Thyroid gland (tissue), 4 donors: ENCODE data around the gene SMDT1. TPM values are rescaled to one million over a fixed set of nuclear protein-coding genes. Genes with fewer than 3 reads are reported as not detected.

Source experiments
- DNase-seq, 2 donors: peaks; one replicate each; pipeline ENCODE4 v3.0.0-alpha.2; 2019
- H3K27ac ChIP-seq, 3 donors: fragments of 200-600 bp; sonication (generic); 1 replicate in 2 of 3; 2 replicates in 1 of 3; pipeline ENCODE4 v1.5.1; 2016 to 2019; ENCODE audit warnings: mild to moderate bottlenecking in 1 of 3, moderate library complexity in 1 of 3
- H3K27me3 ChIP-seq: fragments of 200-600 bp; sonication (generic); one replicate; pipeline ENCODE4 v1.5.1; 2019
- H3K36me3 ChIP-seq, 2 donors: fragments of 200-600 bp; sonication (generic); one replicate each; pipeline ENCODE4 v1.5.1; 2016 to 2019
- H3K4me1 ChIP-seq, 2 donors: fragments of 200-600 bp; sonication (generic); one replicate each; pipeline ENCODE4 v1.5.1; 2017 to 2019
- H3K4me3 ChIP-seq, 3 donors: fragments of 200-600 bp; sonication (generic); replicated peaks in 1 of 3; 1 replicate in 2 of 3; 2 replicates in 1 of 3; pipeline ENCODE4 v1.5.1; 2016; ENCODE audit warnings: mild to moderate bottlenecking in 1 of 3
- H3K9me3 ChIP-seq: fragments of 200-600 bp; sonication (generic); one replicate; pipeline ENCODE4 v1.5.1; 2017
- POLR2A ChIP-seq, 2 donors: fragments of 450-650 bp; IDR thresholded peaks; one replicate each; pipeline ENCODE4 v1.6.1; 2017; ENCODE audit warnings: antibody characterized with exemption in 2 of 2, mild to moderate bottlenecking in 2 of 2, moderate library complexity in 1 of 2
- WGBS, 2 donors: methylation state at CpG; one replicate each; pipeline ENCODE4 v1.1.5; 2017; 5-methylcytosine and 5-hydroxymethylcytosine counted together
- intact Hi-C: fragments of 100-400 bp; cut with DNase I; formaldehyde crosslinking; loops from one replicate; pipeline ENCODE4 v1.15.1; 2023
- total RNA-seq, 4 donors: library from RNA; depleted of rRNA; stranded (reverse); fragments of >200 nt; gene quantifications; one replicate each; pipeline ENCODE4 v1.2.3, GENCODE V29; 2016
- TF ChIP-seq, protein P1 (sequence below), 6 experiments: fragments of 200-600 bp in 3 of 6; fragments of 450-650 bp in 3 of 6; sonication (generic) in 3 of 6; IDR thresholded peaks; one replicate each; pipeline ENCODE4 v1.5.1; 2016 to 2019; ENCODE audit warnings: antibody characterized with exemption in 6 of 6, mild to moderate bottlenecking in 2 of 6, inconsistent platforms in 1 of 6, moderate library complexity in 1 of 6

Gene SMDT1
- total RNA-seq, 4 donors from 2014 or later, result 18.7 to 30.2 (median 22.0) TPM

- H3K4me1 ChIP-seq, result no peaks in the 10 kb centered on the region
- no peak overlapping the region for H3K4me3 ChIP-seq
- H3K9me3 ChIP-seq, result no peaks in the 10 kb centered on the region
- H3K27ac ChIP-seq, result no peak overlapping the region
- no peaks in the 10 kb centered on the region for H3K36me3 ChIP-seq
- no peaks in the 10 kb centered on the region for H3K27me3 ChIP-seq
- no peak for TF ChIP-seq POLR2A (IDR thresholded peaks at IDR 0.05)
- TF ChIP-seq, protein P1, sequence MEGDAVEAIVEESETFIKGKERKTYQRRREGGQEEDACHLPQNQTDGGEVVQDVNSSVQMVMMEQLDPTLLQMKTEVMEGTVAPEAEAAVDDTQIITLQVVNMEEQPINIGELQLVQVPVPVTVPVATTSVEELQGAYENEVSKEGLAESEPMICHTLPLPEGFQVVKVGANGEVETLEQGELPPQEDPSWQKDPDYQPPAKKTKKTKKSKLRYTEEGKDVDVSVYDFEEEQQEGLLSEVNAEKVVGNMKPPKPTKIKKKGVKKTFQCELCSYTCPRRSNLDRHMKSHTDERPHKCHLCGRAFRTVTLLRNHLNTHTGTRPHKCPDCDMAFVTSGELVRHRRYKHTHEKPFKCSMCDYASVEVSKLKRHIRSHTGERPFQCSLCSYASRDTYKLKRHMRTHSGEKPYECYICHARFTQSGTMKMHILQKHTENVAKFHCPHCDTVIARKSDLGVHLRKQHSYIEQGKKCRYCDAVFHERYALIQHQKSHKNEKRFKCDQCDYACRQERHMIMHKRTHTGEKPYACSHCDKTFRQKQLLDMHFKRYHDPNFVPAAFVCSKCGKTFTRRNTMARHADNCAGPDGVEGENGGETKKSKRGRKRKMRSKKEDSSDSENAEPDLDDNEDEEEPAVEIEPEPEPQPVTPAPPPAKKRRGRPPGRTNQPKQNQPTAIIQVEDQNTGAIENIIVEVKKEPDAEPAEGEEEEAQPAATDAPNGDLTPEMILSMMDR (IDR thresholded peaks at IDR 0.05), result no peak
- DNase-seq, result no peak
- intact Hi-C loops, result no loop called here
Observed at GRCh38 chr22:42041784-42042183, 37.7 kb upstream of the SMDT1 start.

DNA sequence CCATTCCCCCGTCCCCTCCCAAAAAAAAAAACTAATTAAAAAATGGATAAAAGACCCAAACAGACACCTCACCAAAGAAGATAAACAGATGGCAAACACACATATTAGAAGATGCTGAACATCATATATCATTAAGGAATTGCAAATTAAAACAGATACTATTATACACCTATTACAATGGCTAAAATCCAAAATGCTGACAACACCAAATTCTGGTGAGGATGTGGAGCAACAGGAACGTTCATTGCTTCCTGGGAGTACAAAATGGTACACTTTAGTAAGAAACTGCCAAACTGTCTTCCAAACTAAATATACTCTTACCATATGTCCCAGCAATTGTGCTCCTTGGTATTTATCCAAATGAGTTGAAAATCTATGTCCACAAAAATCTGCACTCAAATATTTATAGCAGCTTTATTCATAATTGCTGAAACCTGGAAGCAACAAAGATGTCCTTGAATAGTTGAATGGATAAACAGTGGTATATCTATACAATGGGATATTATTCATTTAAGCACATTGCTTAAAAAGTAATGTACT lies 28.8 kb upstream of the SMDT1 start:
- no peak for TF ChIP-seq POLR2A (IDR thresholded peaks at IDR 0.05)
- 77 to 89% methylated on average over 2 of the region's 2 CpGs for WGBS, 2 donors
- Histone ChIP-seq H3K36me3 (no peaks in the 10 kb centered on the region), H3K9me3 (no peaks in the 10 kb centered on the region), H3K4me3 (no peak overlapping the region), H3K4me1 (no peaks in the 10 kb centered on the region), H3K27ac (no peak overlapping the region), H3K27me3 (no peaks in the 10 kb centered on the region)
- DNase-seq, result no peak
- intact Hi-C loops, result no loop called here

GRCh38 chr22:42052765-42053164 lies 26.7 kb upstream of the SMDT1 start:
- 86 to 91% methylated on average over 3 of the region's 3 CpGs for WGBS, 2 donors
- intact Hi-C loops, result no loop called here
- H3K4me1 ChIP-seq, result no peaks in the 10 kb centered on the region
- H3K27ac ChIP-seq, result no peak overlapping the region
- no peaks in the 10 kb centered on the region for H3K36me3 ChIP-seq
- no peak overlapping the region for H3K4me3 ChIP-seq
- no peak for DNase-seq
- H3K27me3 ChIP-seq, result no peaks in the 10 kb centered on the region
- no peak for TF ChIP-seq POLR2A (IDR thresholded peaks at IDR 0.05)
- TF ChIP-seq, protein P1 (IDR thresholded peaks at IDR 0.05), result no peak
- H3K9me3 ChIP-seq, result no peaks in the 10 kb centered on the region

DNA sequence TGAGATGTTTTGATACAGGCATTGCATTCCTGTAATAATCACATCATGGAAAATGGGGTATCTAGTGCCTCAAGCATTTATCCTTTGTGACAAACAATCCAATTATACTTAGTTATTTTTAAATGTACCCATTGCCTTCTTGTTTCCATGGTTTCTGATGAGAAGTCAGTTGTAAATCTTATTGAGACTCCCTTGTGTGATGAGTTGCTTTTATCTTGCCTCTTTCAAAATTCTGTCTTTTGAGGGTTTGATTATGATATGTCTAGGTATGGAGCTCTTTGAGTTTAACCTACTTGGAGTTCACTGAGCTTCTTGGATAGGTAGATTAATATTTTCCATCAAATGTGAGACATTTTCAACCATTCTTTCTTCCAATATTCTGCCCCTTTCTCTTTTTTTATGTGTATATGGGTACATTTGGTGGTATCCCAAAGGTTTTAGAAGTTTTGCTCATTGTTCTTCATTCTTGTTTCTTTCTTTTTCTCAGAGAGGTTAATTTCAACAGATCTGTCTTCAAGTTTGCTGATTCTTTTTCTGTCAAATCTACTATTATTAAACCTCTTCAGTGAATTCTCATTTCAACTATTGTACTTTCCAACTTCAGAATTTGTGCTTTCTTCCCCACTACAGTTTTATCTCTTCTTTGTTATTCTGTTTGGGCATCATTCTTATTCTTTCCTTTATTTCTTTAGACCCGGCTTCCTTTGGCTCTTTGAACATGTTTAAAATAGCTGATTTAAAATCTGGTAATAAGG lies 22.6 kb upstream of the SMDT1 start:
- WGBS, 2 donors, result 98% methylated on average over 1 of the region's 1 CpG
- TF ChIP-seq POLR2A (IDR thresholded peaks at IDR 0.05), result no peak
- TF ChIP-seq, protein P1 (IDR thresholded peaks at IDR 0.05), result no peak
- Histone ChIP-seq H3K36me3 (peaks cover 6 to 11% of the 10 kb centered on the region in 2 donors), H3K9me3 (no peaks in the 10 kb centered on the region), H3K4me1 (no peaks in the 10 kb centered on the region), H3K27me3 (no peaks in the 10 kb centered on the region), H3K4me3 (no peak overlapping the region), H3K27ac (no peak overlapping the region)
- intact Hi-C loops, result no loop called here
- no peak for DNase-seq

DNA sequence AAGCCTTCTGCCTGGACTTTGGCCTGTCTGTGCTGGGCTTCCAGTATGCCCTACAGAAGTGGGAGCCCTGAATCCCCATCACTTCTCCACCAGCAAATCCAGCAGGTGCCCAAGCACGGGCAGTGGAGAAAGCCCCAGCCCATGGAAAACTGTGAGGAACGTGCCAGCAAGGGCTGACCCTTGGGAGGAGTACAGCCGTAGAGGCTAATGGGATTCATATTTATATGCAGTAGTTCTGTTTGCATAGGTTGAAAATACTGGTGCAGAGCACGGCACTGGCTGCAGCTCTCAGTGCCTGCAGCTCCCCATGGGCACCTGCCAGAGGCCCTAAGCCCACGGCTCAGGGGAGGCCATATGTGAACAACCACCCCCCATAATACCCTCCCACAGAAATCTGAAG lies 19.0 kb upstream of the SMDT1 start:
- no peaks in the 10 kb centered on the region for H3K27me3 ChIP-seq
- peaks cover 6 to 11% of the 10 kb centered on the region in 2 donors for H3K36me3 ChIP-seq
- no peak for TF ChIP-seq POLR2A (IDR thresholded peaks at IDR 0.05)
- TF ChIP-seq, protein P1 (IDR thresholded peaks at IDR 0.05), result no peak
- no peaks in the 10 kb centered on the region for H3K9me3 ChIP-seq
- no peak for DNase-seq
- no peak overlapping the region for H3K4me3 ChIP-seq
- intact Hi-C loops, result no loop called here
- H3K4me1 ChIP-seq, result no peaks in the 10 kb centered on the region
- WGBS, 2 donors, result 97 to 100% methylated on average over 4 to 5 of the region's 5 CpGs
- no peak overlapping the region for H3K27ac ChIP-seq
